Gastroesophageal sphincter (tissue), 4 donors: ENCODE measurements around the gene ACOT7. TPM values are rescaled to one million over a fixed set of nuclear protein-coding genes. Genes with fewer than 3 reads are reported as not detected.
A peak's percentile ranks its signal among the peaks of the same experiment; 100 is the strongest.

ENCODE experiments used
- ATAC-seq: fragments of 150-250 bp; one replicate; pipeline ENCODE4 v1.9.1; 2016; ENCODE audit warnings: mild to moderate bottlenecking, moderate library complexity
- H3K27ac ChIP-seq, 4 donors: fragments of 200-600 bp; sonication (generic) in 3 of 4; 1 replicate in 3 of 4; 2 replicates in 1 of 4; pipeline ENCODE4 v1.5.1; 2016 to 2019
- H3K27me3 ChIP-seq: fragments of 200-600 bp; sonication (generic); one replicate; pipeline ENCODE4 v1.5.1; 2019
- H3K36me3 ChIP-seq, 2 donors: fragments of 200-600 bp; sonication (generic); one replicate each; pipeline ENCODE4 v1.5.1; 2019; ENCODE audit warnings: control low read depth in 1 of 2
- H3K4me1 ChIP-seq, 3 donors: fragments of 200-600 bp; sonication (generic); 1 replicate in 2 of 3; 2 replicates in 1 of 3; pipeline ENCODE4 v1.5.1; 2016 to 2019; ENCODE audit warnings: control low read depth in 2 of 3
- H3K4me3 ChIP-seq, 2 donors: fragments of 200-600 bp; sonication (generic); one replicate each; pipeline ENCODE4 v1.5.1; 2019; ENCODE audit warnings: mild to moderate bottlenecking in 1 of 2, moderate library complexity in 1 of 2
- H3K9me3 ChIP-seq, 3 donors: fragments of 200-600 bp; sonication (generic); one replicate each; pipeline ENCODE4 v1.5.1; 2017 to 2019; ENCODE audit warnings: control low read depth in 2 of 3
- CTCF ChIP-seq, 4 experiments: fragments of 200-600 bp in 2 of 4; fragments of 450-650 bp in 2 of 4; sonication (generic) in 1 of 4; IDR thresholded peaks; one replicate each; pipeline ENCODE4 v1.5.1; 2017 to 2019; ENCODE audit warnings: antibody characterized with exemption in 4 of 4, mild to moderate bottlenecking in 2 of 4, moderate library complexity in 2 of 4
- EP300 ChIP-seq: sonication (generic); formaldehyde crosslinking; IDR thresholded peaks from one replicate; pipeline ENCODE4 v1.6.1; 2017; ENCODE audit warnings: antibody characterized with exemption, mild to moderate bottlenecking
- POLR2A ChIP-seq, 2 donors: fragments of 450-650 bp; IDR thresholded peaks; one replicate each; pipeline ENCODE4 v1.6.1; 2017; ENCODE audit warnings: antibody characterized with exemption in 2 of 2, mild to moderate bottlenecking in 2 of 2, moderate library complexity in 1 of 2
- POLR2AphosphoS5 ChIP-seq: sonication (generic); formaldehyde crosslinking; IDR thresholded peaks from one replicate; pipeline ENCODE4 v1.6.1; 2017; ENCODE audit warnings: antibody characterized with exemption
- WGBS, 2 donors: methylation state at CpG; one replicate each; pipeline ENCODE4 v1.1.5; 2018; ENCODE audit warnings: low coverage in 1 of 2; 5-methylcytosine and 5-hydroxymethylcytosine counted together
- total RNA-seq, 4 donors: library from RNA; depleted of rRNA; stranded (reverse); fragments of >200 nt; gene quantifications; one replicate each; pipeline ENCODE4 v1.1.0, GENCODE V29; 2016

Gene ACOT7
- total RNA-seq, 4 donors from 2014 or later = 22.3 to 32.5 (median 25.0) TPM

GRCh38 chr1:6243053-6243834, 150.3 kb downstream of the ACOT7 start:
- Histone ChIP-seq H3K27ac (no peak overlapping the region), H3K27me3 (peaks cover 100% of the 10 kb centered on the region), H3K4me3 (no peak overlapping the region), H3K4me1 (peaks cover 0 to 40% (median 12%) of the 10 kb centered on the region in 3 donors), H3K9me3 (no peaks in the 10 kb centered on the region), H3K36me3 (no peaks in the 10 kb centered on the region)
- WGBS, 2 donors = no CpG with 5 or more reads among the region's 20 CpGs
- TF ChIP-seq POLR2A (IDR thresholded peaks at IDR 0.05) = no peak
- no peak for TF ChIP-seq CTCF (IDR thresholded peaks at IDR 0.05)
- no peak for TF ChIP-seq EP300
- no peak for TF ChIP-seq POLR2AphosphoS5
- ATAC-seq = no peak

- 7% methylated on average over 3 of the region's 99 CpGs; no CpG with 5 or more reads in 1 of the 2 donors for WGBS, 2 donors
- Histone ChIP-seq H3K4me1 (peaks cover 0 to 40% (median 12%) of the 10 kb centered on the region in 3 donors), H3K9me3 (no peaks in the 10 kb centered on the region), H3K4me3 (peak overlapping the region in 1 of 2 donors; percentile 32), H3K27me3 (peaks cover 89% of the 10 kb centered on the region), H3K36me3 (no peaks in the 10 kb centered on the region), H3K27ac (no peak overlapping the region)
- no peak for ATAC-seq
- no peak for TF ChIP-seq POLR2A (IDR thresholded peaks at IDR 0.05)
- TF ChIP-seq POLR2AphosphoS5 = no peak
- no peak for TF ChIP-seq CTCF (IDR thresholded peaks at IDR 0.05)
- no peak for TF ChIP-seq EP300
Measured at GRCh38 chr1:6241887-6242740, 151.5 kb downstream of the ACOT7 start.

GRCh38 chr1:6241107-6241886, 152.3 kb downstream of the ACOT7 start:
- Histone ChIP-seq H3K27me3 (peaks cover 80% of the 10 kb centered on the region), H3K27ac (no peak overlapping the region), H3K36me3 (no peaks in the 10 kb centered on the region), H3K4me3 (no peak overlapping the region), H3K4me1 (peaks cover 0 to 35% (median 12%) of the 10 kb centered on the region in 3 donors), H3K9me3 (no peaks in the 10 kb centered on the region)
- ATAC-seq = no peak
- WGBS, 2 donors = 34 to 75% methylated on average over 2 to 7 of the region's 33 CpGs
- TF ChIP-seq POLR2A (IDR thresholded peaks at IDR 0.05) (no peak), EP300 (no peak), POLR2AphosphoS5 (no peak), CTCF (IDR thresholded peaks at IDR 0.05) (no peak)

- Histone ChIP-seq H3K36me3 (no peaks in the 10 kb centered on the region), H3K27me3 (peaks cover 69% of the 10 kb centered on the region), H3K4me1 (peaks cover 0 to 29% (median 12%) of the 10 kb centered on the region in 3 donors), H3K9me3 (no peaks in the 10 kb centered on the region), H3K27ac (no peak overlapping the region), H3K4me3 (no peak overlapping the region)
- WGBS, 2 donors = 70 to 79% methylated on average over 6 to 9 of the region's 17 CpGs
- no peak for TF ChIP-seq POLR2A (IDR thresholded peaks at IDR 0.05)
- no peak for ATAC-seq
Measured at GRCh38 chr1:6239950-6240768, 153.4 kb downstream of the ACOT7 start.
